Hepatocyte (in vitro differentiated cells): ENCODE results near the gene RND3. TPM values are rescaled to one million over a fixed set of nuclear protein-coding genes. Genes with fewer than 3 reads are reported as not detected.

Experiments used
- DNase-seq: peaks from one replicate; pipeline ENCODE4 v3.0.0-alpha.2; 2016; ENCODE audit warnings: low spot score
- H2AFZ ChIP-seq: fragments of 200-600 bp; sonication (generic); 2 replicates; pipeline ENCODE4 v1.6.0; 2016; ENCODE audit warnings: antibody characterized with exemption, mild to moderate bottlenecking
- H3K27ac ChIP-seq: fragments of 200-600 bp; sonication (generic); 2 replicates; pipeline ENCODE4 v1.5.1; 2016; ENCODE audit warnings: mild to moderate bottlenecking
- H3K27me3 ChIP-seq: fragments of 200-600 bp; sonication (generic); 2 replicates; pipeline ENCODE4 v1.6.1; 2016
- H3K36me3 ChIP-seq: fragments of 200-600 bp; sonication (generic); replicated peaks from 2 replicates; pipeline ENCODE4 v1.5.1; 2016; ENCODE audit warnings: low read depth; ENCODE audit not compliant: insufficient read depth
- H3K4me1 ChIP-seq: fragments of 200-600 bp; sonication (generic); 2 replicates; pipeline ENCODE4 v1.5.1; 2016; ENCODE audit warnings: mild to moderate bottlenecking, moderate library complexity; ENCODE audit not compliant: insufficient read depth
- H3K4me2 ChIP-seq: fragments of 200-600 bp; sonication (generic); 2 replicates; pipeline ENCODE4 v1.6.0; 2016
- H3K4me3 ChIP-seq: fragments of 200-600 bp; sonication (generic); 2 replicates; pipeline ENCODE4 v1.5.1; 2016; ENCODE audit warnings: mild to moderate bottlenecking
- H3K79me2 ChIP-seq: fragments of 200-600 bp; sonication (generic); 2 replicates; pipeline ENCODE4 v1.6.0; 2017; ENCODE audit warnings: mild to moderate bottlenecking
- H3K9me2 ChIP-seq: fragments of 200-600 bp; sonication (generic); replicated peaks from 2 replicates; pipeline ENCODE4 v1.6.0; 2017; ENCODE audit warnings: mild to moderate bottlenecking; ENCODE audit not compliant: insufficient read depth
- H3K9me3 ChIP-seq: fragments of 200-600 bp; sonication (generic); 2 replicates; pipeline ENCODE4 v1.5.1; 2016; ENCODE audit warnings: low read depth, mild to moderate bottlenecking
- H4K20me1 ChIP-seq: fragments of 200-600 bp; sonication (generic); 2 replicates; pipeline ENCODE4 v1.6.0; 2016; ENCODE audit warnings: mild to moderate bottlenecking; ENCODE audit not compliant: insufficient read depth, poor library complexity, severe bottlenecking
- EZH2 ChIP-seq: fragments of 200-600 bp; sonication (generic); IDR thresholded peaks from 2 replicates; pipeline ENCODE4 v1.6.1; 2016; ENCODE audit warnings: antibody characterized with exemption, mild to moderate bottlenecking, borderline replicate concordance
- EZH2phosphoT487 ChIP-seq: fragments of 200-600 bp; sonication (generic); IDR thresholded peaks from one replicate; pipeline ENCODE4 v1.6.1; 2018; ENCODE audit warnings: antibody characterized with exemption, mild to moderate bottlenecking, low read depth, moderate library complexity; ENCODE audit not compliant: unreplicated experiment, severe bottlenecking
- WGBS: methylation state at CpG from one replicate; pipeline ENCODE4 v1.1.6; 2016; ENCODE audit warnings: low lambda C conversion rate; ENCODE audit errors: missing lambda C conversion rate; 5-methylcytosine and 5-hydroxymethylcytosine counted together
- polyA plus RNA-seq: library from polyadenylated mRNA; unstranded; fragments of >200 nt; fragmentation: Nextera tagmentation; extraction: Ambion mirVana; gene quantifications from 2 replicates; pipeline ENCODE4 v1.2.1, GENCODE V29; 2016
- total RNA-seq: library from RNA; depleted of rRNA; stranded (reverse); fragments of >200 nt; gene quantifications from 2 replicates; pipeline ENCODE4 v1.2.3, GENCODE V29; 2014
- TF ChIP-seq, protein P1 (sequence below): fragments of 200-600 bp; sonication (generic); IDR thresholded peaks from 2 replicates; pipeline ENCODE4 v1.5.1; 2016; ENCODE audit warnings: antibody characterized with exemption, mild to moderate bottlenecking; ENCODE audit not compliant: poor library complexity

Gene RND3
- total and polyA plus RNA-seq, 2 experiments from 2014 or later: 118 to 135 TPM

GRCh38 chr2:150464270-150464669, 23.2 kb downstream of the RND3 start:
- Histone ChIP-seq H3K36me3 (peaks cover 6% of the 10 kb centered on the region), H4K20me1 (no peaks in the 10 kb centered on the region), H2AFZ (no peak overlapping the region), H3K9me3 (no peaks in the 10 kb centered on the region), H3K79me2 (peaks cover 6% of the 10 kb centered on the region), H3K4me1 (peaks cover 26% of the 10 kb centered on the region), H3K4me2 (no peak overlapping the region), H3K27ac (no peak overlapping the region), H3K4me3 (no peak overlapping the region), H3K27me3 (no peaks in the 10 kb centered on the region), H3K9me2 (no peaks in the 10 kb centered on the region)
- no peak for DNase-seq
- no peak for TF ChIP-seq EZH2
- TF ChIP-seq, protein P1, sequence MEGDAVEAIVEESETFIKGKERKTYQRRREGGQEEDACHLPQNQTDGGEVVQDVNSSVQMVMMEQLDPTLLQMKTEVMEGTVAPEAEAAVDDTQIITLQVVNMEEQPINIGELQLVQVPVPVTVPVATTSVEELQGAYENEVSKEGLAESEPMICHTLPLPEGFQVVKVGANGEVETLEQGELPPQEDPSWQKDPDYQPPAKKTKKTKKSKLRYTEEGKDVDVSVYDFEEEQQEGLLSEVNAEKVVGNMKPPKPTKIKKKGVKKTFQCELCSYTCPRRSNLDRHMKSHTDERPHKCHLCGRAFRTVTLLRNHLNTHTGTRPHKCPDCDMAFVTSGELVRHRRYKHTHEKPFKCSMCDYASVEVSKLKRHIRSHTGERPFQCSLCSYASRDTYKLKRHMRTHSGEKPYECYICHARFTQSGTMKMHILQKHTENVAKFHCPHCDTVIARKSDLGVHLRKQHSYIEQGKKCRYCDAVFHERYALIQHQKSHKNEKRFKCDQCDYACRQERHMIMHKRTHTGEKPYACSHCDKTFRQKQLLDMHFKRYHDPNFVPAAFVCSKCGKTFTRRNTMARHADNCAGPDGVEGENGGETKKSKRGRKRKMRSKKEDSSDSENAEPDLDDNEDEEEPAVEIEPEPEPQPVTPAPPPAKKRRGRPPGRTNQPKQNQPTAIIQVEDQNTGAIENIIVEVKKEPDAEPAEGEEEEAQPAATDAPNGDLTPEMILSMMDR: no peak
- TF ChIP-seq EZH2phosphoT487: no peak
- 85% methylated on average over 1 of the region's 1 CpG for WGBS

DNA sequence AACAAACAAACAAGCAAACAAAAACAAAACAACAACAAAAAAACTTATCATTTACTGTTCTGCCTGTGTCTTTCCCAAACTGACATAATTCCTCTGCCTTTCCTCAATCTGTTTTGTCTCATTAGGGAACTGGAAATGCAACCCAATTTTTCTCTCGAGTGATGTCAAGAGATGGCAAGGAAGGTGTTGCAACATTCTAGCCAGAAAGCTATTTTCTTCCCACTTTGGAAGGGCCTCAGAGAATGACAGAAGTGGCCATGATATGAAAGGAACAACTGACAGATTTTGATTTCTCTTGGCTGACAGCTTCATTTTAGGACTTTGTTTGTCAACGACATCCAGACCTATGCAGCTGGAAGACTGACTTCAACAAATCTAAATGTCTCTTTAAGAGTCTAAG, 24.7 kb downstream of the RND3 start:
- Histone ChIP-seq H3K4me1 (peaks cover 13% of the 10 kb centered on the region), H3K79me2 (no peaks in the 10 kb centered on the region), H2AFZ (no peak overlapping the region), H3K36me3 (no peaks in the 10 kb centered on the region), H4K20me1 (no peaks in the 10 kb centered on the region), H3K4me3 (no peak overlapping the region), H3K27me3 (no peaks in the 10 kb centered on the region), H3K27ac (no peak overlapping the region), H3K4me2 (no peak overlapping the region), H3K9me2 (no peaks in the 10 kb centered on the region), H3K9me3 (no peaks in the 10 kb centered on the region)
- TF ChIP-seq, protein P1: no peak
- TF ChIP-seq EZH2phosphoT487 (no peak), EZH2 (no peak)
- no peak for DNase-seq
- 87% methylated on average over 2 of the region's 2 CpGs for WGBS

- Histone ChIP-seq H3K4me1 (no peaks in the 10 kb centered on the region), H2AFZ (no peak overlapping the region), H4K20me1 (no peaks in the 10 kb centered on the region), H3K27me3 (no peaks in the 10 kb centered on the region), H3K9me3 (no peaks in the 10 kb centered on the region), H3K27ac (no peak overlapping the region), H3K4me2 (no peak overlapping the region), H3K79me2 (no peaks in the 10 kb centered on the region), H3K9me2 (no peaks in the 10 kb centered on the region), H3K4me3 (no peak overlapping the region), H3K36me3 (no peaks in the 10 kb centered on the region)
- no peak for TF ChIP-seq EZH2
- no peak for TF ChIP-seq EZH2phosphoT487
- TF ChIP-seq, protein P1: no peak
- 100% methylated on average over 1 of the region's 1 CpG for WGBS
- no peak for DNase-seq
Measured at GRCh38 chr2:150459281-150459680, 28.2 kb downstream of the RND3 start.

- Histone ChIP-seq H3K4me1 (no peaks in the 10 kb centered on the region), H4K20me1 (no peaks in the 10 kb centered on the region), H3K4me3 (no peak overlapping the region), H2AFZ (no peak overlapping the region), H3K36me3 (no peaks in the 10 kb centered on the region), H3K9me3 (peaks cover 6% of the 10 kb centered on the region), H3K27me3 (no peaks in the 10 kb centered on the region), H3K4me2 (no peak overlapping the region), H3K9me2 (no peaks in the 10 kb centered on the region), H3K79me2 (no peaks in the 10 kb centered on the region), H3K27ac (no peak overlapping the region)
- 90% methylated on average over 3 of the region's 3 CpGs for WGBS
- TF ChIP-seq EZH2phosphoT487: no peak
- TF ChIP-seq EZH2: no peak
- TF ChIP-seq, protein P1: no peak
- DNase-seq: no peak
Measured at GRCh38 chr2:150450765-150451164, 36.7 kb downstream of the RND3 start.
